K562 (cell line): ENCODE measurements around the gene RPS19BP1. TPM values are rescaled to one million over a fixed set of nuclear protein-coding genes. Genes with fewer than 3 reads are reported as not detected.

Experiments used
- ARNT ChIP-seq, 2 experiments: fragments of 450-650 bp; IDR thresholded peaks; 2 replicates each; pipeline ENCODE4 v1.6.1; 2016; ENCODE audit warnings: mild to moderate bottlenecking in 1 of 2
- BCL6 ChIP-seq: fragments of 250-450 bp; sonication (Bioruptor Pico); IDR thresholded peaks from 2 replicates; pipeline ENCODE4 v1.4.0; 2020
- EWSR1 ChIP-seq: fragments of 450-650 bp; IDR thresholded peaks from 2 replicates; pipeline ENCODE4 v1.6.1; 2018; ENCODE audit warnings: borderline replicate concordance, mild to moderate bottlenecking, low read depth, moderate library complexity; ENCODE audit not compliant: partially characterized antibody
- HOXB6 ChIP-seq: fragments of 250-450 bp; sonication (Bioruptor Pico); IDR thresholded peaks from 2 replicates; pipeline ENCODE4 v1.5.1; 2022; ENCODE audit warnings: mild to moderate bottlenecking, borderline replicate concordance
- PCBP2 ChIP-seq: fragments of 200-400 bp; formaldehyde crosslinking; IDR thresholded peaks from 2 replicates; pipeline ENCODE4 v1.6.1; 2018; ENCODE audit warnings: low read length, low read depth, mild to moderate bottlenecking, moderate library complexity; ENCODE audit not compliant: poor library complexity, severe bottlenecking
- SIX5 ChIP-seq, 2 experiments: IDR thresholded peaks; 2 replicates each; pipeline ENCODE4 v1.6.1; 2011; ENCODE audit warnings: low read length in 2 of 2, borderline replicate concordance in 1 of 2, low read depth in 1 of 2, mild to moderate bottlenecking in 1 of 2, moderate library complexity in 1 of 2; ENCODE audit not compliant: insufficient read depth in 1 of 2
- SMAD2 ChIP-seq: fragments of 150-350 bp; IDR thresholded peaks from 2 replicates; pipeline ENCODE4 v1.6.1; 2014; ENCODE audit warnings: low read depth, mild to moderate bottlenecking, low read length
- SMARCB1 ChIP-seq: IDR thresholded peaks from 2 replicates; pipeline ENCODE4 v1.6.1; 2011; ENCODE audit warnings: improper control_type of control experiment, low read depth; ENCODE audit not compliant: insufficient read length
- polyA plus RNA-seq, 8 experiments: library from polyadenylated mRNA; depleted of rRNA in 4 of 8; stranded (reverse) in 5 of 8; unstranded in 3 of 8; fragments of >200 nt; fragmentation: Nextera tagmentation in 2 of 8; fragmentation: Illumina TruSeq in 1 of 8; extraction: Ambion mirVana in 2 of 8; extraction: Trizol in 1 of 8; gene quantifications; 2 replicates each; pipeline versions ENCODE4 v1.2.1 to v1.2.3, GENCODE V29; 2011 to 2014; ENCODE audit warnings: inconsistent platforms in 1 of 8, missing spikeins in 1 of 8
- total RNA-seq, 7 experiments: library from RNA; depleted of rRNA in 6 of 7; stranded (reverse); fragments of >200 nt in 6 of 7; fragmentation: Illumina TruSeq in 2 of 7; extraction: Trizol in 2 of 7; gene quantifications; 2 replicates each; pipeline versions ENCODE4 v1.2.1 to v1.2.3, GENCODE V29; 2011 to 2021; ENCODE audit warnings: low replicate concordance in 1 of 7
- TF ChIP-seq, protein P1 (sequence below), 2 experiments: fragments of 450-650 bp in 1 of 2; sonication (generic) in 1 of 2; formaldehyde crosslinking; conservative IDR thresholded peaks; 2 replicates each; pipeline versions ENCODE4 v1.4.0 to v1.8.1; 2020 to 2022; ENCODE audit warnings: mild to moderate bottlenecking in 1 of 2, missing genetic modification reagents in 1 of 2
- TF ChIP-seq, protein P2 (sequence below), 2 experiments: fragments of 450-650 bp; conservative IDR thresholded peaks; 2 replicates each; pipeline ENCODE4 v1.6.1; 2017; ENCODE audit warnings: mild to moderate bottlenecking in 2 of 2, moderate library complexity in 2 of 2
- TF ChIP-seq, protein P3 (sequence below): fragments of 450-650 bp; formaldehyde crosslinking; IDR thresholded peaks from 2 replicates; pipeline ENCODE4 v1.4.0; 2020; ENCODE audit warnings: mild to moderate bottlenecking, moderate library complexity
- TF ChIP-seq, protein P4 (sequence below): fragments of 200-800 bp; sonication (Bioruptor generic); IDR thresholded peaks from 2 replicates; pipeline ENCODE4 v1.6.1; 2017; ENCODE audit warnings: missing genetic modification characterization, missing compliant biosample characterization
- TF ChIP-seq, protein P5 (sequence below): fragments of 450-650 bp; IDR thresholded peaks from 2 replicates; pipeline ENCODE4 v1.6.1; 2017; ENCODE audit warnings: mild to moderate bottlenecking, moderate library complexity
- TF ChIP-seq, protein P6 (sequence below): fragments of 250-450 bp; sonication (Bioruptor Pico); IDR thresholded peaks from 2 replicates; pipeline ENCODE4 v1.5.0; 2021; ENCODE audit warnings: mild to moderate bottlenecking, moderate library complexity

Gene RPS19BP1
- total and polyA plus RNA-seq, 9 of the 15 experiments (the other 6 are each of a cell fraction or from before 2014, with no cell fraction given), result 3.0 to 223 (median 84.3) TPM

DNA sequence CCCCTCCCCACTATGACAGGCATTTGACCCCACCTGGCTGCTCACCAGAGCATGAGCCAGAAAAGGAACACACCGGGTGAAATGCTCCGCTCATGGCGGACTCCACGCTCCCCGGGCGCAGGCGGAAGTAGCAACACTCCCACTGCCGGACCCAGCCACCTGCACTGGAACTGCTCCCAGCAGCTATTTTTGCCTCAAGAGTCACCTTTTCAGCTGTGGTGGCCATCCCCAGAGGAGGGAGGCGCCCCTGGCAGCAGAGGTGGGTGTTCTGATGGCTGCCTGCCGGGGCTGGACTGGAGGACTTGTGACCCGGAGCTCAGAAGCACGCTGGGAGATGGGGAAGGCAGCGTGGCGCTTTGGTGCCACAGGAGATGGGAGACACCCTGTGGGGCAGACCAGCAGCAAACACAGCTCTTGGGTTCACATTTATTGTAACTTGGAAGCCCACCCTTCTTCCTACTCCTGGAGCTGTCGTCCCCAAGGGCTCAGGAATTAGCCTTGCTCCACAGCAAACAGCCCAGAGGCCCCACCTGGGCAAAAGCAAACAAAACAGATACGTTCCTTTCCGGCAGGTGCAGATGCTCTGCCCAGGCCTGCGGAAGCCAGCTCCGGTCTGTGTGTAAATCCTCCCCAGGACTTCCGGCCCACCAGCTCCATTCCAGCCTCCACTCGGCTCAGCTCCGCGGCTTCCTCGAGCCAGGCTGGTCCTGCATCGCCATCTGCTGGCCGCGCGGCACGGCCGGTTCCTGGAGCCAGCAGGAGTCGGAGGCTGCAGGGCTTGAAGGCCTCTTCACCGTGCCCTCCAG, 3.7 kb downstream of the RPS19BP1 start (continued):
- TF ChIP-seq, protein P1, sequence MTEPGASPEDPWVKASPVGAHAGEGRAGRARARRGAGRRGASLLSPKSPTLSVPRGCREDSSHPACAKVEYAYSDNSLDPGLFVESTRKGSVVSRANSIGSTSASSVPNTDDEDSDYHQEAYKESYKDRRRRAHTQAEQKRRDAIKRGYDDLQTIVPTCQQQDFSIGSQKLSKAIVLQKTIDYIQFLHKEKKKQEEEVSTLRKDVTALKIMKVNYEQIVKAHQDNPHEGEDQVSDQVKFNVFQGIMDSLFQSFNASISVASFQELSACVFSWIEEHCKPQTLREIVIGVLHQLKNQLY (CRISPR knock-in tag; conservative IDR thresholded peaks at IDR 0.05), result no peak
- TF ChIP-seq SIX5 (IDR thresholded peaks at IDR 0.05; ENCODE audit: borderline replicate concordance in 1 of 2, insufficient read depth in 1 of 2, low read depth in 1 of 2, low read length in 2 of 2) (no peak), SMAD2 (no peak), HOXB6 (CRISPR knock-in tag) (no peak), ARNT (IDR thresholded peaks at IDR 0.05) (no peak), EWSR1 (no peak), BCL6 (CRISPR knock-in tag) (no peak), PCBP2 (no peak), SMARCB1 (no peak)
- TF ChIP-seq, protein P2, sequence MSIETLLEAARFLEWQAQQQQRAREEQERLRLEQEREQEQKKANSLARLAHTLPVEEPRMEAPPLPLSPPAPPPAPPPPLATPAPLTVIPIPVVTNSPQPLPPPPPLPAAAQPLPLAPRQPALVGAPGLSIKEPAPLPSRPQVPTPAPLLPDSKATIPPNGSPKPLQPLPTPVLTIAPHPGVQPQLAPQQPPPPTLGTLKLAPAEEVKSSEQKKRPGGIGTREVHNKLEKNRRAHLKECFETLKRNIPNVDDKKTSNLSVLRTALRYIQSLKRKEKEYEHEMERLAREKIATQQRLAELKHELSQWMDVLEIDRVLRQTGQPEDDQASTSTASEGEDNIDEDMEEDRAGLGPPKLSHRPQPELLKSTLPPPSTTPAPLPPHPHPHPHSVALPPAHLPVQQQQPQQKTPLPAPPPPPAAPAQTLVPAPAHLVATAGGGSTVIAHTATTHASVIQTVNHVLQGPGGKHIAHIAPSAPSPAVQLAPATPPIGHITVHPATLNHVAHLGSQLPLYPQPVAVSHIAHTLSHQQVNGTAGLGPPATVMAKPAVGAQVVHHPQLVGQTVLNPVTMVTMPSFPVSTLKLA (conservative IDR thresholded peaks at IDR 0.05), result peak in 1 of 2 experiments; percentile 45; a peak in 1 of 4 replicates
- TF ChIP-seq, protein P3, sequence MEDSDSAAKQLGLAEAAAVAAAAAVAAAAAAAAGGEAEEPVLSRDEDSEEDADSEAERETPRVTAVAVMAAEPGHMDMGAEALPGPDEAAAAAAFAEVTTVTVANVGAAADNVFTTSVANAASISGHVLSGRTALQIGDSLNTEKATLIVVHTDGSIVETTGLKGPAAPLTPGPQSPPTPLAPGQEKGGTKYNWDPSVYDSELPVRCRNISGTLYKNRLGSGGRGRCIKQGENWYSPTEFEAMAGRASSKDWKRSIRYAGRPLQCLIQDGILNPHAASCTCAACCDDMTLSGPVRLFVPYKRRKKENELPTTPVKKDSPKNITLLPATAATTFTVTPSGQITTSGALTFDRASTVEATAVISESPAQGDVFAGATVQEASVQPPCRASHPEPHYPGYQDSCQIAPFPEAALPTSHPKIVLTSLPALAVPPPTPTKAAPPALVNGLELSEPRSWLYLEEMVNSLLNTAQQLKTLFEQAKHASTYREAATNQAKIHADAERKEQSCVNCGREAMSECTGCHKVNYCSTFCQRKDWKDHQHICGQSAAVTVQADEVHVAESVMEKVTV (CRISPR knock-in tag), result peak; percentile 85
- TF ChIP-seq, protein P4, sequence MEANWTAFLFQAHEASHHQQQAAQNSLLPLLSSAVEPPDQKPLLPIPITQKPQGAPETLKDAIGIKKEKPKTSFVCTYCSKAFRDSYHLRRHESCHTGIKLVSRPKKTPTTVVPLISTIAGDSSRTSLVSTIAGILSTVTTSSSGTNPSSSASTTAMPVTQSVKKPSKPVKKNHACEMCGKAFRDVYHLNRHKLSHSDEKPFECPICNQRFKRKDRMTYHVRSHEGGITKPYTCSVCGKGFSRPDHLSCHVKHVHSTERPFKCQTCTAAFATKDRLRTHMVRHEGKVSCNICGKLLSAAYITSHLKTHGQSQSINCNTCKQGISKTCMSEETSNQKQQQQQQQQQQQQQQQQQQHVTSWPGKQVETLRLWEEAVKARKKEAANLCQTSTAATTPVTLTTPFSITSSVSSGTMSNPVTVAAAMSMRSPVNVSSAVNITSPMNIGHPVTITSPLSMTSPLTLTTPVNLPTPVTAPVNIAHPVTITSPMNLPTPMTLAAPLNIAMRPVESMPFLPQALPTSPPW, result no peak
- TF ChIP-seq, protein P5, sequence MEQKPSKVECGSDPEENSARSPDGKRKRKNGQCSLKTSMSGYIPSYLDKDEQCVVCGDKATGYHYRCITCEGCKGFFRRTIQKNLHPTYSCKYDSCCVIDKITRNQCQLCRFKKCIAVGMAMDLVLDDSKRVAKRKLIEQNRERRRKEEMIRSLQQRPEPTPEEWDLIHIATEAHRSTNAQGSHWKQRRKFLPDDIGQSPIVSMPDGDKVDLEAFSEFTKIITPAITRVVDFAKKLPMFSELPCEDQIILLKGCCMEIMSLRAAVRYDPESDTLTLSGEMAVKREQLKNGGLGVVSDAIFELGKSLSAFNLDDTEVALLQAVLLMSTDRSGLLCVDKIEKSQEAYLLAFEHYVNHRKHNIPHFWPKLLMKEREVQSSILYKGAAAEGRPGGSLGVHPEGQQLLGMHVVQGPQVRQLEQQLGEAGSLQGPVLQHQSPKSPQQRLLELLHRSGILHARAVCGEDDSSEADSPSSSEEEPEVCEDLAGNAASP, result no peak
- TF ChIP-seq, protein P6, sequence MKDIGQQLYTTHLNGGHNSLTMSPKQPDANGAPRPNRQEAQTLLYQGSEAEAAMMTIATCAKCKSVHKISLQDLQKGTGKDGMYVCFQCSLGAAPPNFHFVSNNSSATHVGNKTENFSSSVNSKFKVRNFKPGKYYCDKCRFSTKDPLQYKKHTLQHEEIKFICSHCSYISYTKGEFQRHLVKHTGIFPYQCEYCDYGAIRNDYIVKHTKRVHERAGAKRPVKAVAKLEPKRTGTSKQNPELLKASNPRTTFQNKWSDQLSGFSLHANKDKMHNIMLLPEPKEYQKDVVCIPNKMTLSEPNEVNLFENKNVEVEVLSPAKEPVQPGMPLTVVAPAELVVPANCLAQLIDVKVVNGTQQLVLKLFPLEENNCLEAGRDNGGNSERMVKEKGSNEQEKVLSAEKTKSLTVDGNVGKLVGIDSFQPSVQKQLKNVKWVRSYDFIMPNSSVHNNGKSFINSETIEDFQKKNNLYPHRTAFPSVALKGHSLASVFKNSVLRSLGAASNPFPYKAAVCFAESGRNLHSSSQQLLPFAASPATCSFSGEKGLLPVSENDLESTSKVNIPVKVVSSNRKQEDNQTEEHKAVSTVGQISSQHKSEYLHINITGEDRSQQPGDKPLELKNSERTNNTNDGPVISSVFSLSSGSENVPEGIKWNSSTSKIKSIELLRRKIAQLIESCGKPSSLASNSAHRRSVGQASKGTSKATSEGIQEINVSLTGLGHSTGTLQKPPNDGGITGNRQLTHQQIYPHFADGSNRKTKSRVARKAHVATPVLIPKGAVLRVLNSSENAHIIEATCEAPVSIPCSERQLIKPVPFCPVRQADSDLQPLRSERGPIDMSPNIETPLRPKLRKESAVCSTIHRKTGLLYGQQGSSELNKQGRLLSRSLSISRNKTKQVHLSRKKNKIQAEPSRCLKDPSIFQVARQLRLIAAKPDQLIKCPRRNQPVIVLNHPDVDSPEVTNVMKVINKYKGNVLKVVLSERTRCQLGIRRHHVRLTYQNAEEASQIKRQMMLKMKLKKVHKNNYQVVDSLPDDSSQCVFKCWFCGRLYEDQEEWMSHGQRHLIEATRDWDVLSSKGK (CRISPR knock-in tag), result no peak
